Astrocyte (in vitro differentiated cells and primary cell): ENCODE measurements around the gene ADGRB3.

Experiments used
- CTCF ChIP-seq: IDR thresholded peaks from 2 replicates; pipeline ENCODE4 v1.5.1; 2011; ENCODE audit warnings: low read depth, mild to moderate bottlenecking, inconsistent platforms, low read length, moderate library complexity; ENCODE audit not compliant: insufficient read depth
- EZH2 ChIP-seq: IDR thresholded peaks from 2 replicates; pipeline ENCODE4 v1.6.1; 2012; ENCODE audit warnings: mild to moderate bottlenecking, low read length, inconsistent platforms; ENCODE audit not compliant: insufficient read depth

DNA sequence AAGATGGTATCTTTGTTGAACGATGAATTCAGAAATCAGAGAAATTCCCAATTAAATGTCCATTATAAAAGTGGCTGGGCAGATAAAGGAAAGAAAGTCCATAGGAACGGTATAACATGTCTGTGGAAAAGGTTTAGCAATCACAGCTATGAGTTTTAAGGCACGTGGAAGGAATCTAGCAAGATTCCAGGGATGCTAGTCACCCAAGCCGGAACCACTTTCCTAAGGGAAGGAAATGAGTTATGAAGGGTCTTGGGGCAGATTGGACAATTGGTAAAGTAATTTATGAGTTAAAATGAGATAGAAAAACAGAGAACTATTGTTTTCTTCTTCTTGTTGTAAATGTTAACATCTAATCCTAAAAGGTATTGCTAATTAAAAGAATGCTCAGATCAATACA is 384.8 kb downstream of the ADGRB3 start:
- no peak for TF ChIP-seq CTCF
- TF ChIP-seq EZH2, result no peak
